K562 (cell line): ENCODE measurements around the gene IMMP2L. TPM values are rescaled to one million over a fixed set of nuclear protein-coding genes. Genes with fewer than 3 reads are reported as not detected.

Experiments used
- ATF7 ChIP-seq: fragments of 450-650 bp; IDR thresholded peaks from 2 replicates; pipeline ENCODE4 v1.7.1; 2014; ENCODE audit warnings: mild to moderate bottlenecking, moderate library complexity
- CCNT2 ChIP-seq: IDR thresholded peaks from 2 replicates; pipeline ENCODE4 v1.6.1; 2011; ENCODE audit warnings: borderline replicate concordance, low read depth, mild to moderate bottlenecking, moderate library complexity, mixed read lengths, low read length; ENCODE audit not compliant: insufficient read length; ENCODE audit errors: extremely low read depth
- HOMEZ ChIP-seq: fragments of 250-450 bp; sonication (Bioruptor Pico); IDR thresholded peaks from 2 replicates; pipeline ENCODE4 v1.4.0; 2020; ENCODE audit warnings: mild to moderate bottlenecking, moderate library complexity
- MEF2D ChIP-seq: conservative IDR thresholded peaks from 2 replicates; pipeline ENCODE4 v1.6.1; 2016; ENCODE audit warnings: low read depth, missing genetic modification characterization, missing compliant biosample characterization
- POLR2A ChIP-seq: fragments of 450-650 bp; conservative IDR thresholded peaks from 2 replicates; pipeline ENCODE4 v1.6.1; 2016
- RBM15 ChIP-seq: fragments of 200-400 bp; formaldehyde crosslinking; IDR thresholded peaks from 2 replicates; pipeline ENCODE4 v1.6.1; 2018; ENCODE audit warnings: mild to moderate bottlenecking, low read length, moderate library complexity; ENCODE audit not compliant: insufficient read depth
- RBM22 ChIP-seq: fragments of 200-400 bp; formaldehyde crosslinking; IDR thresholded peaks from 2 replicates; pipeline ENCODE4 v1.6.1; 2018; ENCODE audit warnings: low read length, low read depth; ENCODE audit not compliant: poor library complexity, severe bottlenecking
- TCF7L2 ChIP-seq: fragments of 150-350 bp; IDR thresholded peaks from 2 replicates; pipeline ENCODE4 v1.6.1; 2016; ENCODE audit warnings: low read depth, mild to moderate bottlenecking, low read length, moderate library complexity
- YBX1 ChIP-seq: fragments of 450-650 bp; IDR thresholded peaks from 2 replicates; pipeline ENCODE4 v1.7.1; 2016; ENCODE audit warnings: mild to moderate bottlenecking
- ZNF395 ChIP-seq: fragments of 200-800 bp; sonication (Bioruptor generic); IDR thresholded peaks from 2 replicates; pipeline ENCODE4 v1.6.1; 2017; ENCODE audit warnings: missing genetic modification characterization, missing compliant biosample characterization
- ZNF655 ChIP-seq: fragments of 250-450 bp; sonication (Bioruptor Pico); IDR thresholded peaks from 2 replicates; pipeline ENCODE4 v1.5.0; 2021
- polyA plus RNA-seq, 8 experiments: library from polyadenylated mRNA; depleted of rRNA in 4 of 8; stranded (reverse) in 5 of 8; unstranded in 3 of 8; fragments of >200 nt; fragmentation: Nextera tagmentation in 2 of 8; fragmentation: Illumina TruSeq in 1 of 8; extraction: Ambion mirVana in 2 of 8; extraction: Trizol in 1 of 8; gene quantifications; 2 replicates each; pipeline versions ENCODE4 v1.2.1 to v1.2.3, GENCODE V29; 2011 to 2014; ENCODE audit warnings: inconsistent platforms in 1 of 8, missing spikeins in 1 of 8
- total RNA-seq, 7 experiments: library from RNA; depleted of rRNA in 6 of 7; stranded (reverse); fragments of >200 nt in 6 of 7; fragmentation: Illumina TruSeq in 2 of 7; extraction: Trizol in 2 of 7; gene quantifications; 2 replicates each; pipeline versions ENCODE4 v1.2.1 to v1.2.3, GENCODE V29; 2011 to 2021; ENCODE audit warnings: low replicate concordance in 1 of 7
- TF ChIP-seq, protein P1 (sequence below), 2 experiments: fragments of 450-650 bp; IDR thresholded peaks; 2 replicates each; pipeline ENCODE4 v1.6.1; 2016; ENCODE audit warnings: mild to moderate bottlenecking in 2 of 2, borderline replicate concordance in 1 of 2, low read depth in 1 of 2, moderate library complexity in 1 of 2

IMMP2L gene
- total and polyA plus RNA-seq, 9 of the 15 experiments (the other 6 are each of a cell fraction or from before 2014, with no cell fraction given), result 29.7 to 116 (median 53.0) TPM

- TF ChIP-seq, protein P1, sequence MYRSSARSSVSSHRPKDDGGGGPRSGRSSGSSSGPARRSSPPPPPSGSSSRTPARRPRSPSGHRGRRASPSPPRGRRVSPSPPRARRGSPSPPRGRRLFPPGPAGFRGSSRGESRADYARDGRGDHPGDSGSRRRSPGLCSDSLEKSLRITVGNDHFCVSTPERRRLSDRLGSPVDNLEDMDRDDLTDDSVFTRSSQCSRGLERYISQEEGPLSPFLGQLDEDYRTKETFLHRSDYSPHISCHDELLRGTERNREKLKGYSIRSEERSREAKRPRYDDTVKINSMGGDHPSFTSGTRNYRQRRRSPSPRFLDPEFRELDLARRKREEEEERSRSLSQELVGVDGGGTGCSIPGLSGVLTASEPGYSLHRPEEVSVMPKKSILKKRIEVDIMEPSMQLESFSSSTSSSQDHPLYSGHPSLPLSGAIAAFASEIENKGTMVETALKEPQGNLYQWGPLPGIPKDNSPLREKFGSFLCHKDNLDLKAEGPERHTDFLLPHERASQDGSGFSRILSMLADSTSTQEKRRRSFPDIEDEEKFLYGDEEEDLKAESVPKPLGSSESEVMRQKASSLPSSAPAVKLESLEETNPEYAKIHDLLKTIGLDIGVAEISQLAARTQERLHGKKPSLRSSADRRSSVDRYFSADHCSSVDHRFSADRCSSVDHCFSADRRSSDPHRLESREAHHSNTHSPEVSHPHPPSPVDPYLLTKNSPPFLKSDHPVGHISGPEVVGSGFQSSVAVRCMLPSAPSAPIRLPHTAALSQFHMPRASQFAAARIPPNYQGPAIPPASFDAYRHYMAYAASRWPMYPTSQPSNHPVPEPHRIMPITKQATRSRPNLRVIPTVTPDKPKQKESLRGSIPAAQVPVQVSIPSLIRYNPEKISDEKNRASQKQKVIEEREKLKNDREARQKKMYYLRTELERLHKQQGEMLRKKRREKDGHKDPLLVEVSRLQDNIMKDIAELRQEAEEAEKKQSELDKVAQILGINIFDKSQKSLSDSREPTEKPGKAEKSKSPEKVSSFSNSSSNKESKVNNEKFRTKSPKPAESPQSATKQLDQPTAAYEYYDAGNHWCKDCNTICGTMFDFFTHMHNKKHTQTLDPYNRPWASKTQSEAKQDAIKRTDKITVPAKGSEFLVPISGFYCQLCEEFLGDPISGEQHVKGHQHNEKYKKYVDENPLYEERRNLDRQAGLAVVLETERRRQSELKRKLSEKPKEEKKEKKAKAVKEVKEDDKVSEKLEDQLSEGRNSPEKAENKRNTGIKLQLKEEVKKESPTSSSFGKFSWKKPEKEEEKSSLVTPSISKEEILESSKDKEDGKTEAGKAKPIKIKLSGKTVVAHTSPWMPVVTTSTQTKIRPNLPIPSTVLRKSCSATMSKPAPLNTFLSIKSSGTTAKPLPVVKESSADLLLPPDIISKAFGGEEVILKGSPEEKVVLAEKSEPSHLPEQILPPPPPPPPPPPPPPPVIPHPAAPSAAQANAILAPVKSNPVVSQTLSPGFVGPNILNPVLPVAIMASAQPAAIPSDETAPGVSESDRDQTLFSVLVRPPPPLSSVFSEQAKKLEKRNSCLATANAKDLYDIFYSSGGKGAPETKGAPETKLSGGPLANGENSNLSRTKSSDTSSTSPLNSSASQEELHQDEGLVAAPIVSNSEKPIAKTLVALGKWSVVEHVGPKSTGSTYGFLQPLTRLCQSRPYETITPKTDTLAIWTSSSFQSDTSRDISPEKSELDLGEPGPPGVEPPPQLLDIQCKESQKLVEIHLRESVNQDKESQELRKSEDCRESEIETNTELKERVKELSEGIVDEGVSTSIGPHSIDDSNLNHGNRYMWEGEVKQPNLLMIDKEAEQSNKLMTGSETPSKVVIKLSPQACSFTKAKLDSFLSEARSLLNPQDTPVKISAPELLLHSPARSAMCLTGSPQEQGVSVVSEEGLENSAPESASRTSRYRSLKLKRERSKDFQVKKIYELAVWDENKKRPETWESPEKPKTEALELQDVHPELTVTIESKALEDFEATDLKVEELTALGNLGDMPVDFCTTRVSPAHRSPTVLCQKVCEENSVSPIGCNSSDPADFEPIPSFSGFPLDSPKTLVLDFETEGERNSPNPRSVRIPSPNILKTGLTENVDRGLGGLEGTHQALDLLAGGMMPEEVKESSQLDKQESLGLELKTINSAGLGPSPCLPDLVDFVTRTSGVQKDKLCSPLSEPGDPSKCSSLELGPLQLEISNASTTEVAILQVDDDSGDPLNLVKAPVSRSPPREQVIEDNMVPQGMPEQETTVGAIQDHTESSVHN (IDR thresholded peaks at IDR 0.05; ENCODE audit: borderline replicate concordance in 1 of 2, low read depth in 1 of 2), result no peak
- TF ChIP-seq ZNF655 (CRISPR knock-in tag) (no peak), ATF7 (peak; percentile 39), RBM15 (no peak), RBM22 (peak; percentile 69), POLR2A (peak; percentile 84), MEF2D (0 out of 2 replicates have a peak, but pooled peaks have one; percentile 29), YBX1 (no peak), HOMEZ (peak; percentile 36), TCF7L2 (no peak), CCNT2 (peak; percentile 94), ZNF395 (peak; percentile 82; the same call in 1 of the 2 replicates)
These were observed at the start of gene IMMP2L (continued) for GRCh38 chr7:111561904-111562732.
